ENCODE results near the gene MCRS1.

The MCRS1 gene

GRCh38 chr12:49588721-49589516 is 21.0 kb upstream of the MCRS1 start:
- Histone ChIP-seq H3K4me1 (ENCODE audit: insufficient read depth, low read length) (no peaks in the 10 kb centered on the region), H2AFZ (ENCODE audit: low read depth, low read length) (no peak overlapping the region), H3K36me3 (ENCODE audit: insufficient read depth, low read length) (peaks cover 9% of the 10 kb centered on the region), H3K4me3 (ENCODE audit: low read length) (no peak overlapping the region), H3K27me3 (ENCODE audit: insufficient read depth, low read length) (no peaks in the 10 kb centered on the region), H3K9me3 (ENCODE audit: low read length) (peaks cover 2% of the 10 kb centered on the region)

- Histone ChIP-seq H3K27me3 (ENCODE audit: insufficient read depth, low read length) (no peaks in the 10 kb centered on the region), H3K4me3 (ENCODE audit: low read length) (no peak overlapping the region), H3K9me3 (ENCODE audit: low read length) (peaks cover 2% of the 10 kb centered on the region), H3K4me1 (ENCODE audit: insufficient read depth, low read length) (no peaks in the 10 kb centered on the region), H2AFZ (ENCODE audit: low read depth, low read length) (no peak overlapping the region), H3K36me3 (ENCODE audit: insufficient read depth, low read length) (peaks cover 9% of the 10 kb centered on the region)
Observed at GRCh38 chr12:49588281-49588680, 20.3 kb upstream of the MCRS1 start.

- Histone ChIP-seq H3K4me3 (ENCODE audit: low read length) (no peak overlapping the region), H3K27me3 (ENCODE audit: insufficient read depth, low read length) (no peaks in the 10 kb centered on the region), H3K9me3 (ENCODE audit: low read length) (peaks cover 2% of the 10 kb centered on the region), H3K36me3 (ENCODE audit: insufficient read depth, low read length) (peaks cover 9% of the 10 kb centered on the region), H2AFZ (ENCODE audit: low read depth, low read length) (no peak overlapping the region), H3K4me1 (ENCODE audit: insufficient read depth, low read length) (no peaks in the 10 kb centered on the region)
Observed at GRCh38 chr12:49587174-49587908, 19.4 kb upstream of the MCRS1 start.

GRCh38 chr12:49585477-49586459 is 17.8 kb upstream of the MCRS1 start:
- H3K27me3 ChIP-seq (ENCODE audit: insufficient read depth, low read length), result no peaks in the 10 kb centered on the region
- H3K4me1 ChIP-seq (ENCODE audit: insufficient read depth, low read length), result peaks cover 6% of the 10 kb centered on the region
- H3K4me3 ChIP-seq (ENCODE audit: low read length), result no peak overlapping the region
- no peak overlapping the region for H2AFZ ChIP-seq (ENCODE audit: low read depth, low read length)
- H3K36me3 ChIP-seq (ENCODE audit: insufficient read depth, low read length), result peaks cover 3% of the 10 kb centered on the region
- H3K9me3 ChIP-seq (ENCODE audit: low read length), result peaks cover 2% of the 10 kb centered on the region

GRCh38 chr12:49584591-49584990 is 16.6 kb upstream of the MCRS1 start:
- H2AFZ ChIP-seq (ENCODE audit: low read depth, low read length), result no peak overlapping the region
- peaks cover 3% of the 10 kb centered on the region for H3K36me3 ChIP-seq (ENCODE audit: insufficient read depth, low read length)
- H3K27me3 ChIP-seq (ENCODE audit: insufficient read depth, low read length), result no peaks in the 10 kb centered on the region
- H3K4me1 ChIP-seq (ENCODE audit: insufficient read depth, low read length), result peaks cover 12% of the 10 kb centered on the region
- no peak overlapping the region for H3K4me3 ChIP-seq (ENCODE audit: low read length)
- H3K9me3 ChIP-seq (ENCODE audit: low read length), result no peaks in the 10 kb centered on the region

GRCh38 chr12:49583366-49584094 is 15.6 kb upstream of the MCRS1 start:
- Histone ChIP-seq H3K27me3 (ENCODE audit: insufficient read depth, low read length) (no peaks in the 10 kb centered on the region), H3K4me1 (ENCODE audit: insufficient read depth, low read length) (peaks cover 12% of the 10 kb centered on the region), H3K4me3 (ENCODE audit: low read length) (no peak overlapping the region), H3K36me3 (ENCODE audit: insufficient read depth, low read length) (peaks cover 3% of the 10 kb centered on the region), H3K9me3 (ENCODE audit: low read length) (no peaks in the 10 kb centered on the region), H2AFZ (ENCODE audit: low read depth, low read length) (no peak overlapping the region)

- Histone ChIP-seq H3K4me1 (ENCODE audit: insufficient read depth, low read length) (peaks cover 12% of the 10 kb centered on the region), H3K4me3 (ENCODE audit: low read length) (no peak overlapping the region), H3K36me3 (ENCODE audit: insufficient read depth, low read length) (peaks cover 3% of the 10 kb centered on the region), H3K27me3 (ENCODE audit: insufficient read depth, low read length) (no peaks in the 10 kb centered on the region), H3K9me3 (ENCODE audit: low read length) (no peaks in the 10 kb centered on the region), H2AFZ (ENCODE audit: low read depth, low read length) (no peak overlapping the region)
Observed at GRCh38 chr12:49582850-49583249, 14.9 kb upstream of the MCRS1 start.

- Histone ChIP-seq H3K4me3 (ENCODE audit: low read length) (no peak overlapping the region), H3K27me3 (ENCODE audit: insufficient read depth, low read length) (no peaks in the 10 kb centered on the region), H3K4me1 (ENCODE audit: insufficient read depth, low read length) (peaks cover 12% of the 10 kb centered on the region), H3K9me3 (ENCODE audit: low read length) (no peaks in the 10 kb centered on the region), H3K36me3 (ENCODE audit: insufficient read depth, low read length) (peaks cover 5% of the 10 kb centered on the region), H2AFZ (ENCODE audit: low read depth, low read length) (no peak overlapping the region)
Observed at GRCh38 chr12:49582201-49582600, 14.3 kb upstream of the MCRS1 start.

GRCh38 chr12:49580572-49581535 is 12.9 kb upstream of the MCRS1 start:
- no peak overlapping the region for H3K4me3 ChIP-seq (ENCODE audit: low read length)
- peaks cover 5% of the 10 kb centered on the region for H3K36me3 ChIP-seq (ENCODE audit: insufficient read depth, low read length)
- H2AFZ ChIP-seq (ENCODE audit: low read depth, low read length), result no peak overlapping the region
- H3K27me3 ChIP-seq (ENCODE audit: insufficient read depth, low read length), result no peaks in the 10 kb centered on the region
- no peaks in the 10 kb centered on the region for H3K9me3 ChIP-seq (ENCODE audit: low read length)
- H3K4me1 ChIP-seq (ENCODE audit: insufficient read depth, low read length), result peaks cover 12% of the 10 kb centered on the region

GRCh38 chr12:49578471-49579112 is 10.7 kb upstream of the MCRS1 start:
- Histone ChIP-seq H3K27me3 (ENCODE audit: insufficient read depth, low read length) (no peaks in the 10 kb centered on the region), H3K4me3 (ENCODE audit: low read length) (no peak overlapping the region), H2AFZ (ENCODE audit: low read depth, low read length) (no peak overlapping the region), H3K4me1 (ENCODE audit: insufficient read depth, low read length) (peaks cover 12% of the 10 kb centered on the region), H3K36me3 (ENCODE audit: insufficient read depth, low read length) (peaks cover 5% of the 10 kb centered on the region), H3K9me3 (ENCODE audit: low read length) (no peaks in the 10 kb centered on the region)

GRCh38 chr12:49577589-49578315 is 9.8 kb upstream of the MCRS1 start:
- Histone ChIP-seq H3K4me1 (ENCODE audit: insufficient read depth, low read length) (peaks cover 12% of the 10 kb centered on the region), H3K36me3 (ENCODE audit: insufficient read depth, low read length) (peaks cover 5% of the 10 kb centered on the region), H2AFZ (ENCODE audit: low read depth, low read length) (no peak overlapping the region), H3K4me3 (ENCODE audit: low read length) (no peak overlapping the region), H3K9me3 (ENCODE audit: low read length) (no peaks in the 10 kb centered on the region), H3K27me3 (ENCODE audit: insufficient read depth, low read length) (no peaks in the 10 kb centered on the region)
